GM18858 (cell line): Measurements from ENCODE around the gene CDIP1.
A peak's percentile ranks its signal among the peaks of the same experiment; 100 is the strongest.

Experiments used
- ATAC-seq: cut with Tn5 transposase; IDR thresholded peaks from one replicate; pipeline ENCODE4 v1.9.1; 2021; ENCODE audit not compliant: unreplicated experiment

CDIP1 gene

DNA sequence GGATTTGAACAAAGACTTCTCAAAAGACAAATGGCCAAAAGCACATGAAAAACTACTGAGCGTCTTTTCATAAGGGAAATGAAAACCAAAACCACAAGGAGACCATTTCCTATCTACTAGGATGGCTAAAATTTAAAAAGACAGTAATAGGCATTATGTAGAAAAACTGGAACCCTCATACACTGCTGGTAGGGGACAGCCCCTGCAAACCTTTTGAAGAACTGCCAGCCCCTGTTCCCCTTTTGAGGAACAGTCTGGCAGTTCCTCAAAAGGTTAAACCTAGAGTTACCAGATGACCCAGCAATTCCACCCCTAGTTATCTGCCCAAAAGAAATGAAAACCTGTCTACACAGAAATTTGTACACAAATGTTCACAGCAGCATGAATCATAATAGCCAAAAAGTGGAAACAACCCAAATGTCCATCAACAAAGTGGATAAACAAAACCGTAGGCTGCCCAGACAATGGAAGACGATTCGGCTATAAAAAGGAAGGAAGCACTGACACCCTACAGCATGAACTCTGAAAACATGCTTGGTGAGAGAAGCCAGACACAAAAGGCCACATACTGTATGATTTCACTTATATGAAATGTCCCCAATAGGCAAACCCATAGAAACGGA lies 22.9 kb downstream of the CDIP1 start:
- ATAC-seq: peak; percentile 85

DNA sequence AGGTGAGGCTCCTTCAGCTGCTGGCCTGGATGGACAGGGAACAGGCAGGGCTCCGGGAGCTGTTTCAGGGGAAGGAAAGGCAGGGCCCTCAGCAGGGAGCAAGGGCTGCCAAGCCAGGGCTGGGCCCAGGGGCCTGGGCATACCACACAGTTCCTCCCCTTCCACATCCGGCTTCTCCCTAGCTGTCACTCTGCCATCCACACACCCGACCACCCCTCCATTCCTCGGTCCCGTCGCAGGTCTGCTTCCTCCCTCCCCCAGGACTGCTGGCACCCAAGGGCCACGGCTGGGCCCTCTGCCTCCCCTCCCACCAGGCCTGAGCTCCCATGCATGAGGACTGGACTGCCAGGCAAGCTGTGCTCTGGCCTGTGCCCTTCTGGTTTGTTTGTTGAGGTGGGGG lies 24.0 kb downstream of the CDIP1 start:
- ATAC-seq: no peak

DNA sequence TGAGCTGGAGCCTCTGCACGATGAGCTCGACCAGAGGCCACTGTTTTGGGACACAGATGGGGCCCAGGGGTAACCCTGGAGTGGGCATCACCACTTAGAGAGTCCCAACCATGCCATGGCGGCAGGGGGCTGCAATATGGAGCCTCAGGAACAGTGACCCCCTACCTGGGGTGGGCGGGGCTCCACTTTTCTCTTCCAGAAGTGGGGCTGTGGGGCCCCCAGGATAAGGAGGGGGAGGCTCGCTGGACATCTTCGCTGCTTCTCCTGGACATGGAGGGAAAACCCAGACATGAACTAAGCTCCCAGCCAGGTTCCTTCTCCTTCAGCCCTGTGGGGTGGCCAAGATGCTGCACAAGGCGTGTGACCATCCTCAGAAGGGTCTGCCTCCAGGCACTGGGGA lies 24.7 kb downstream of the CDIP1 start:
- ATAC-seq: no peak

DNA sequence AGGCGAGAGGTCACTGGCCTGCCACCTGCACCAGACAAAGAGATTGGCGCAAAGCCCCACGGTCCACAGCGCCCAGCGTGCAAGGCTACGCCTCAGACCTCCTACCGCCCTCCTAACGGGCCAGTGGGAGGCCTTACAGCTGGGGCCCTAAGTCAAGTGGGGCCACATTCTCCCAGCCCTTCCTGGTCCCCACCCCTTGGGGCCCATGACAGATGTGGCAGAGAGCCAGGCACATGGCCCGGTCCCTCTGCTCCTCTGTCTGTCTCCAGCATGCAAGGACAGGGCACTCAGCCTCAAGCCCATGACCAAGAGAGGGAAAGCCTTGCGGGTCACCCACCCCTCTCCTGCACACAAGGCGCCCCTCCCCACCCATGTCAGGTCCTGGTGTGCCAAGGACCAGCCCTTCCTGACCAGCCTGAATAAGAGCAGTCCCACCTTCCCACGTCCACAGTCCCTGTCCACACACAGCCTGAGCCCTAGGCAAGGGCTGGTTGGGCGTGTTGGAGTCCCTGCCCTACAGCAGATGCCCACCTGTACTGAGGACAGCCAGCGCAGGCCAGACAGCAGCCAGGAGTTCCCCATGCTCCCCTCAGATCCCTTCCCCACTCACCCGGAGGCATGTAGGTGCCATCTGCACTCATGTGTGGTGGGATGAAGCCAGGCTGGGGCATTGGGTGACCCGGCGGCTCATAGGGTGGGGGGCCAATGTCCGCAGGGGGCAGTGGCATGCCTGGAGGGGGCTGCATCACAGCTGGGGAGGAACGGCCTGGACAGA lies 25.3 kb downstream of the CDIP1 start:
- ATAC-seq: no peak

DNA sequence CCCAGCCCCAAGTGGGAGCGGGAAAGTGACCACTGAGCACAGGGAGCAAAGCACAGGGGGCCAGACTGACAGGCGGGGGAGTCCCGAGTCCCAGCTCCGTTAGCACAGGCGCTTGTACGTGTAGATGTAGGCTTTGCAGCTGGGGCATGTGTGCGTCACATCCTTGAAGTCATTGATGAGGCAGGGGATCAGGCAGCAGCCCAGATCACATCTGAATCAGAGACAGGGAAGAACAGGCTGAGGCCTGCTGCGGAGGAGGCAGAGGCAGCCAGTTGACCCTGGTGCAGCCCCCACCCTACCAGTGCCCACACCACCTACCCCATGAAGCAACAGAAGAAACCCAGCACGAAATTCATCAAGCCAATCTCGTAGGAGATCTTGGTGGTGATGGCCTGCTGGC lies 26.1 kb downstream of the CDIP1 start:
- ATAC-seq: no peak

DNA sequence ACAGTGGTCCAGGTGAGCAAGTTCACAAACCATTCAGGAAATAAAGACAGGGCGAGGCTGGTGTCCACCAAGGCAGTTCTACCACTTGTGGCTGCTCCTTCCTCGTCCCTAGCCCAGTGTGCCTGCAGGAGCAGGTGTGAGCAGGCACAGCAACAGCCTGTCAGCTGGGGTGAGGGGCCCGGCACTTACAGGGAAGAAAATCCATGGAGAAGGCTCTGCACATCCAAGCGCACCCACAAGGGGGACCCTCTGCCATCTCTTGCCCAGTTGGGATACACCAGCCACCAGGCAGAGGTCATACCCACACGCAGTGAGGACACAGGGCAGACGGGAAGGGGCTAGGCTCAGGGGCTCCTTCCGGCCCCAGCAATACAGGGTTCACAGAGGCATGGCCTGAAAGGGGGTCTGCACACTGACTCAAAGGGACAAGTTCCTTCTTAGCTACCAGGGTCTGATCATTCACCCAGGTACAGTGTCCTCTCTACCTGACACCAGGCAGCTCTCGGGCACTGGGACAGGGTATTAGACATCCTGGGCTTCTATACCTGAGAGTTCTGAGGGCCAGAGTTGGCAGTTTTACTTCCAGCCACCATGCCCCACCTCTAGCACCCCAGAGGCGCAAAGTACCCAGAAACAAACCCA lies 27.0 kb downstream of the CDIP1 start:
- ATAC-seq: no peak

DNA sequence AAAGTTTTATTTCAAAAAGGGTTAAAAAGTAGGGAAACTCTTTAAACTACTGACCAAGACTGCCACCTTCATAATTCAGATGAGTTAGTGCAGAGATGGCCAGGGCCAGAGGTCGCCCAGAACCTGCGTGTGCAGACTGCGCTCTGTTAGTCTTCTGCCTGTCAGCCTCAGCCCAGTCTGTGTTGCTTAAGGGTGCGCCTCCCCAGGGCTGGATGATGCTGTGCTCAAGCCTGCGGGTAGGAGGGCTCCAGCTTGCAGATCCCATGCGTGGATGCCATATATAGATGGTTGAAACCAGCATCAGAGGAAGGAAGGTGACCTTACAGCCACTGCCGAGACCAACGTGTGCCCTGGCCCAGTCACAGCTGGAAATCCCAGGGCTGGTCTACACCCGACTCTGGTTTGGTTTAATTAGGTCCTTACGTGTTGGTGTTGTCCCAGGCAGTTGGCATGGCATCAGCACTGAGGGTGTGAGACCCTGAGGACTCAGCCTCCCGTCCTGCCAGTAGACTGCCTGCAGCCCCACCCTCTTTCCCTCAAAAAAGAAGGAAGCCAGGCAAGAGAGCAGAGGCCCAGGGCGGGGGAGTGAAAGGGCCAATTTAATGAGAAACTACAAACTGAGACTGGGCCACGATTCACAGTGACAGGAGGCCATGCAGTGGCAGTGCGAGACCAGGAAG lies 27.7 kb downstream of the CDIP1 start:
- no peak for ATAC-seq

DNA sequence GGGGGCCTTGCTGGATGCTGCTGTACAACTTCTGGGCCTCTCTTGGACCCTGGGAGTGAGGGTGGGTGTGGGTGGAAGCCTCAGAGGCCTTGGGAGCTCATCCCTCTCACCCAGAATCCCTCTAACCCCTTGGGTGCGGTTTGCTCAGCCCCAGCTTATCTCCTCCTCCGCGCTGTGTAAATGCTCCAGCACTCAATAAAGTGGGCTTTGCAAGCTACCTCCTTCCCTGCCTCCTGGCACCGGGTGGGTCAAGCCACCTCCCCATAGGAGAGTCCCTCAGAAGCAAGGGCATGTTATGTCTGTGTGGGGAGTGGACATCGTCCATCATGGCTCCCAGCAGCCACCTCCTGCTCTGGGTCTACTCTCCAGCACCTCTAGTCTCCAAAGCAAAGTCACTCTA lies 28.4 kb downstream of the CDIP1 start:
- ATAC-seq: no peak

DNA sequence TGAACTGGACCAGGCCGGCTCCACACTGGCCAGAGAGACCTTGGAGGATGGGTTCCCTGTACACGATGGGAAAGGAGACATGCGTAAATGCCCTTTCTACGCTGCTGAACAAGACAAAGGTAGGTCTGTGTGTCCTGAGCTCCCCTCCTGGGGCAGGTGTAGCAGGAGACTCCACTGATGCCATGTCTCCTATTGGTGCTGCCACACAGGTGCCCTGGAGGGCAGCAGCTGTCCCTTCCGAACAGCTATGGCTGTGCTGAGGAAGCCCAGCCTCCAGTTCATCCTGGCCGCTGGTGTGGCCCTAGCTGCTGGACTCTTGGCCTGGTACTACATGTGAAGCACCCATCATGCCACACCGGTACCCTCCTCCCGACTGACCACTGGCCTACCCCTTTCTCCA lies 29.2 kb downstream of the CDIP1 start:
- no peak for ATAC-seq

DNA sequence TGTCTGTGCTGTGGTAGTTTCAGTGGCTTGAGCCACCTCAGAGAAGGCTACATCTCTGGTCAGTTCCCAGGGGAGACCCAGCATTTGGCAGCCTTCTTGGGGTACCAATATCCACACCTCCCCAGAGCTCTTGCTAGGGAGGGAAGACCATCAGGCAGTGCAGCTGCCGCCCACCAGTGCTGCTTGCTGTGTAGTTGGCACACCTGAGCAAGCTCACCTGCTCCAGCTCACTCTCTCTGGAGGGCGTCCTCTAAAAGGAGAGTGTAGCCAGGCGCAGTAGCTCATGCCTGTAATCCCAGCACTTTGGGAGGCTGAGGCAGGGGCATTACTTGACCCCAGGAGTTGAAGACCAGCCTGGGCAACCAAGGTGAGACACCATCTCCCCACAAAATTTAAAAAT lies 29.8 kb downstream of the CDIP1 start:
- ATAC-seq: no peak

DNA sequence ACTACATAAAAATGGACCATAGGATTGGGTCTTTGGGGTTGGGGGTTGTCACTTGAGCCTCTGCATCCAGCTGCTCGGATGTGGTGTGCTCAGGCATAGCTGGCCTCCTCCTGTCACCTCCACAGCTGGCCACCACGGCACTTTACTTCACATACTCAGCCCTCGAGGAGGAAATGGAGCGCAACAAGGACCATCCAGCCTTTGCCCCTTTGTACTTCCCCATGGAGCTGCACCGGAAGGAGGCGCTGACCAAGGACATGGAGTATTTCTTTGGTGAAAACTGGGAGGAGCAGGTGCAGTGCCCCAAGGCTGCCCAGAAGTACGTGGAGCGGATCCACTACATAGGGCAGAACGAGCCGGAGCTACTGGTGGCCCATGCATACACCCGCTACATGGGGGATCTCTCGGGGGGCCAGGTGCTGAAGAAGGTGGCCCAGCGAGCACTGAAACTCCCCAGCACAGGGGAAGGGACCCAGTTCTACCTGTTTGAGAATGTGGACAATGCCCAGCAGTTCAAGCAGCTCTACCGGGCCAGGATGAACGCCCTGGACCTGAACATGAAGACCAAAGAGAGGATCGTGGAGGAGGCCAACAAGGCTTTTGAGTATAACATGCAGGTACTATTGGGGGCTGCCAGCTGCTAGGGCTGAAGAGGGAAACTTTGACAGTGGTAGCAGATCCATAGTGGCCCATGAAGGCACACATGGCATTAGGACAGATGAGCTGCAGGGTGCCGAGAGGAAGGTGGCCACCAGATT lies 30.8 kb downstream of the CDIP1 start:
- ATAC-seq: no peak

DNA sequence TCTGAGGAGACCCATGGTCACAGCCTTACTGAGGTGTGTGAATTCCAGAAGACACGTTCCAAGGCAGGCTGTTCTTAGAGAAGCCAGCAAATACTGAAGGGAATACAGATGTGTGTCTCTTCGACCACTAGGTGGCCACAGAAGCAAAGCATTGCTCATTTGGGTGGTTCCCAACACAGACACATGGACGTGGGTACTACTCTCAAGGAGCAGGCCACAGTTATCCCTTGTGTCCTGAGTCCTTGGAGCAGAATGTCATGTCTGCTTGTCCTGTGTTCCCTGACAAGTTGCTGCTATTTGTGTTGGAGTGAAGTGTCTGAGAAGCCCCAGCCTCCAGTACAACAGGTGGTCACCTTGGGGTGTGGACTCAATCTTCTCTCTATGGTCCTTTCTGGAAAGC lies 32.1 kb downstream of the CDIP1 start:
- ATAC-seq: no peak

DNA sequence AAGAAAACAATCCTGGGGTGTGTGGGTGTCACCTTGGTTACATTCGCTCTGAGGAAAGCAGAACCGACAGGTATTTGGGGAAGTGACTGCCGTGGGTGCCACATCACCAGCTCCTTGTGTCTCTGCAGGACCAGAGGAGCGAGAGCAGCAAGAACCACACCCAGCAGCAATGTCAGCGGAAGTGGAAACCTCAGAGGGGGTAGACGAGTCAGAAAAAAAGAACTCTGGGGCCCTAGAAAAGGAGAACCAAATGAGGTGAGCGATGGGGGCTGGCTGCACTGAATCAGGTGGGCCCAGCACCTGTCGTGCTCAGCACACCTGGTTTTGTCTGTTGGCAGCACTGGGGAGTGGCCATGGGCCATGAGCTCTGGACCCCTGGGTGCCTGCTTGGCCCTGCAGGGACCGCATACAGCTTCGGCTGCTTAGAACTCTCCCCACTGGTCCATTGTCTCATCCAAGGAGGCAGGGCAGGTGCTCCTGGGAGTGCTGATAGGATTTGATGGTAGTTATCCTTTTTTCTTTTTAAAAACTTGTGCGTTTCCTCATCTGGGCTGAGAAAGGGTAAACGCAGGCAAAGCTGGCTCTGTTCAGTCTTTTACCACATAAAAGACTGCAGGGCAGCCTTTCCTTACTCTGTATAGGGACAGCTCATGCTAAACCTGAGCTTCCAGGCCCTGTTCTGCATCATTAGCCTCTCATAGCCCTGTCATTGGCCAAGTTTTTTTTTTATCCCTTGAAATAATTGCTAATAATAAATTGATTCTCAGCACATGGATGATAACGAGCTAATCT lies 33.0 kb downstream of the CDIP1 start:
- no peak for ATAC-seq

DNA sequence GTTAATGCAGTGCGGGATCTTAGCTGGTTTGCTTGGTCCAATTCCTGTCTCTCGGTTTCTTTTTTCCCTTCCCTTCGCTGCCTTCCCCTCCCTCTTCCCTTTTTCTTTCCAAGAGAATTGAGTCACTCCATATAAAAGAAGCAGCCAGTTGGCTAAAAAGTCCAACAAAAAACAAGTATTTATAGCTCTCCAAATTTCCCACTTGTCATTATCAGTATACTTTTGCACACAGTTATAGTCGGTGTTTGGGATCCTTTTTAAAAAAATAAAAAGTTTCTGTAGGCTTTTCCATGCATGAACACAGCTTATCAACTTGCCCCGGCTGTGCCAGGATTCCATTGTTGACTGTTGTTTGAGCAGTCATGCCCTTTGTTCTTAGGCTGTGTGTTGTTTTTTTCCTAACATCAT lies 37.5 kb downstream of the CDIP1 start:
- ATAC-seq: no peak

DNA sequence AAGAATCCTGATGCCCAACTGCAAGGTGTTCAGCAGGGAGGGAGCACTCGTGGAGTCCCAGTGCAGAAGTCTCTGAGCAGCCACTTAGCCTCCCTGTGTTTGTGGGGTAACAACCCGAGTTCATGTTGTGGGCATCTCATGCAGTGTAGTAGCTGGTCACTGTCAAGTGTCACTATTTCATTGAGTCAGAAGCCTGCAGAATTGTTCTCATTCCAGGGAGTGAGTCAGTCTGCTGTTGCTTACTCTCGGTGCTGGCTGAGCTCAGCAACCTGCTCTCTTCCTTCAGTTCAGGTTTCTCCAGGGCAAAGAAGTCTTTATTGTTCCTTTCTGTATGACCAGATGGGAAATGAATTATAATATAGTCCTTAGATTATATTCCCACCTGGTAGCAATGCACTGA lies 38.3 kb downstream of the CDIP1 start:
- no peak for ATAC-seq

DNA sequence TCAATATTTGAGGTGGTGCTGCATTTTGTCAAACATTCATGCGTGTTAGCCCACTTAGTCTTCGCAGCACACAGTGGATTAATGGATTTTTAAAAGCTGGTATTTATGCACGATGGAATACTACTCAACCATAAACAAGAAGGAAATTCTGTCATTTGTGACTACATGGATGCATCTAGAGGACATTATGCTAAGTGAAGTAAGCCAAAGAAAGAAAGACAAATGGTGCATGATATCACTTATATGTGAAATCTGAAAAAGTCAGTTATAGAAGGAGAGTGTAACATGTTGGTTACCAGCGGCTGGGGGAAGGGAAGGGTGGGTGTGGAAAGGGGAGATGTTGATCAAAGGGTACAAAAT lies 39.4 kb downstream of the CDIP1 start:
- no peak for ATAC-seq

DNA sequence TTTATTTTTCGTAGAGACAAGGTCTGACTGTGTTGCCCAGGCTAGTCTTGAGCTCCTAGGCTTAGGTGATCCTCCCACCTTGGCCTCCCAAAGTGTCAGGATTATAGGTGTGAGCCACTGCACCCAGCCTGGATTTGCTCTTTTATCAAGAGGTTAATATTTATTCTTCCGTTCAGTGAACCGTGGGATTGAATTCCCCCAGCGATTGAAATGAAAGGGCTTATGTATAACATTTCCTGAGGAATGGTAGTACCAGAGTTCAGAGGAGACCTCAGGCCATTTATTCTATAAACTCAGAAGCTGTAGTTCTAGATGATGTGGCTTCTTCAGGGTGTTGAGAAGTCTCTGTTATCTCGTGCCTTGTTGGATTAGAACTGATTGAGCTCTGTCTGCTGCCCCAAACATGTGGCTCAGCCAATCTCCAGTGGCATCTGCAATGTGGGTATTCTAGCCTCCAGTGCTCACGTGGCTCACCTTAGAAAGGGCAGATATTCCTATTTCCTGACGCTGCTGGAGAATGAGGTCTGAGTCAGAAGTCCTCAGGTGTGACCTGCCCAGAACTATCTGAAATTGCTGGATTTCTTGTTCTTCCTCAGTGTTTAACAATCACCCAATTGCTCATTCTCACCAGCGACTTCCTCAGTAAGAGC lies 39.9 kb downstream of the CDIP1 start:
- ATAC-seq: no peak

DNA sequence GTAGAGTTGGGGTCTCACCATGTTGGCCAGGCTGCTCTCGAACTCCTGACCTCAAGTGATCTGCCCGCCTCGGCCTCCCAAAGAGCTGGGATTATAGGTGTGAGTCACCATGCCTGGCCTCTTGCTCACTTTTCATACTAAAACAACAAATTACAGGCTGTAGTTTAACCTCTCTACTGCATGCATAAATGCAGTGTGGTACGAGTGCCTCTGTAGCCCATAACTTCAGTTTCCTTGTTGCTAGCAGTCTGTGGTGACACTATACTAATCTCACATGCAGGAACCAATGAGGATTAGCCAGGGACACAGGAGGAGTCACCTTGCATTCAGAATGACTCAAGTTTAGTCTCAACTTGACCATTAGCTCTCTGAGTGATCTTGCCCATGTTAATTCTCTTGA lies 42.3 kb downstream of the CDIP1 start:
- no peak for ATAC-seq

DNA sequence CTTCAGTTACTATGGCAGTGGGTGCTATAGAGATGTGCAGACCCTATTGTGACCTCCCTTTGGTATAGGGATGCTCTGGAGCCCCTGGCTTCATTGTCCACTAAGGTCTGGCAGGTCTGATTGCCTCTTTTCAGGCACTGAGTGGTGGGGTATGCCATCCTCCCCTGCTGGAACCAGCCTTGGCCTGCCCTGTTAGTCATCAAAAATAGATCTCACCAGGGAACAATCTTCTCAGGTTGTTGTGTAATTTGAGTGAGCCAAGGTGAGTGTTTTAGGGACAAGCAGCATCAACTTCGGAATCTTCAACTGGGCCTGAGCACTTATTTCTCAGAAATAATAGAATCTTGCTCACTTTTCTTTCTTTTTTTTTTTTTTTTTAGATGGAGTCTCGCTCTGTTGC lies 42.8 kb downstream of the CDIP1 start:
- no peak for ATAC-seq
